ENCODE data around the gene RTEL1.
"Not testable (repeated sequence)": the region's sequence is repeated elsewhere in the genome, so short reads cannot be mapped to it uniquely, and the experiment has no call there.

RTEL1 gene

GRCh38 chr20:63639093-63639975, 18.8 kb upstream of the RTEL1 start:
- in situ Hi-C loops (cut with HindIII; ENCODE audit: low sequenced_read_pairs): no loop called here
- DNase-seq (ENCODE audit: low read depth): no peak
- TF ChIP-seq, protein P1, sequence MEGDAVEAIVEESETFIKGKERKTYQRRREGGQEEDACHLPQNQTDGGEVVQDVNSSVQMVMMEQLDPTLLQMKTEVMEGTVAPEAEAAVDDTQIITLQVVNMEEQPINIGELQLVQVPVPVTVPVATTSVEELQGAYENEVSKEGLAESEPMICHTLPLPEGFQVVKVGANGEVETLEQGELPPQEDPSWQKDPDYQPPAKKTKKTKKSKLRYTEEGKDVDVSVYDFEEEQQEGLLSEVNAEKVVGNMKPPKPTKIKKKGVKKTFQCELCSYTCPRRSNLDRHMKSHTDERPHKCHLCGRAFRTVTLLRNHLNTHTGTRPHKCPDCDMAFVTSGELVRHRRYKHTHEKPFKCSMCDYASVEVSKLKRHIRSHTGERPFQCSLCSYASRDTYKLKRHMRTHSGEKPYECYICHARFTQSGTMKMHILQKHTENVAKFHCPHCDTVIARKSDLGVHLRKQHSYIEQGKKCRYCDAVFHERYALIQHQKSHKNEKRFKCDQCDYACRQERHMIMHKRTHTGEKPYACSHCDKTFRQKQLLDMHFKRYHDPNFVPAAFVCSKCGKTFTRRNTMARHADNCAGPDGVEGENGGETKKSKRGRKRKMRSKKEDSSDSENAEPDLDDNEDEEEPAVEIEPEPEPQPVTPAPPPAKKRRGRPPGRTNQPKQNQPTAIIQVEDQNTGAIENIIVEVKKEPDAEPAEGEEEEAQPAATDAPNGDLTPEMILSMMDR (IDR thresholded peaks at IDR 0.05; ENCODE audit: low read depth, low read length, missing control alignments): no peak
- no peak overlapping the region for H3K4me3 ChIP-seq (ENCODE audit: low read depth, low read length)

DNA sequence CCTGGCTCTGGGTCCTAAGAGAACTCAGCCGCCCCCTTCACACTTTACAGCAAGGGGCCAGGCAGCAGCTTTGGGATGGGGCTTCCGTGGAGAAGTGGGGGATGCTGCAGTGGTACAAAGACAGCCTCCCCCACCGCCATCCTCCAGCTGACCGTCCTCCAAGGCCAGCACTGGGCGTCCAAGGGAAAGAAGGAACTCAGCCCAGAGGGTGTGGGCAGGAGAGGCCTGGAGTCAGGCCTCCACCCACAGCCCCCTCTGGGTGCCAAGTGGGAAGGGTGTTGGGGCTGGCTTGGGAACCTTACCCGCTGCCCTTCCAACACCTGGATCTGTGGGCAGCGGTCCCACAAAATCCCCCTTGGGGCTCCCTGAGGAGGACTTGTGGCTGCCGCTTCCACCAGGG, 18.0 kb upstream of the RTEL1 start:
- no peak overlapping the region for H3K4me3 ChIP-seq (ENCODE audit: low read depth, low read length)
- in situ Hi-C loops (cut with HindIII; ENCODE audit: low sequenced_read_pairs): no loop called here
- TF ChIP-seq, protein P1 (IDR thresholded peaks at IDR 0.05; ENCODE audit: low read depth, low read length, missing control alignments): no peak
- DNase-seq (ENCODE audit: low read depth): no peak

- in situ Hi-C loops (cut with HindIII; ENCODE audit: low sequenced_read_pairs); H3K4me3 ChIP-seq (ENCODE audit: low read depth, low read length); DNase-seq (ENCODE audit: low read depth): not testable (repeated sequence)
Measured at GRCh38 chr20:63640686-63641085, 17.4 kb upstream of the RTEL1 start.

- in situ Hi-C loops (cut with HindIII; ENCODE audit: low sequenced_read_pairs): no loop called here
- TF ChIP-seq, protein P1 (IDR thresholded peaks at IDR 0.05; ENCODE audit: low read depth, low read length, missing control alignments): no peak
- no peak for DNase-seq (ENCODE audit: low read depth)
- H3K4me3 ChIP-seq (ENCODE audit: low read depth, low read length): peak overlapping the region; percentile 29
Measured at GRCh38 chr20:63641146-63641791, 16.8 kb upstream of the RTEL1 start.

DNA sequence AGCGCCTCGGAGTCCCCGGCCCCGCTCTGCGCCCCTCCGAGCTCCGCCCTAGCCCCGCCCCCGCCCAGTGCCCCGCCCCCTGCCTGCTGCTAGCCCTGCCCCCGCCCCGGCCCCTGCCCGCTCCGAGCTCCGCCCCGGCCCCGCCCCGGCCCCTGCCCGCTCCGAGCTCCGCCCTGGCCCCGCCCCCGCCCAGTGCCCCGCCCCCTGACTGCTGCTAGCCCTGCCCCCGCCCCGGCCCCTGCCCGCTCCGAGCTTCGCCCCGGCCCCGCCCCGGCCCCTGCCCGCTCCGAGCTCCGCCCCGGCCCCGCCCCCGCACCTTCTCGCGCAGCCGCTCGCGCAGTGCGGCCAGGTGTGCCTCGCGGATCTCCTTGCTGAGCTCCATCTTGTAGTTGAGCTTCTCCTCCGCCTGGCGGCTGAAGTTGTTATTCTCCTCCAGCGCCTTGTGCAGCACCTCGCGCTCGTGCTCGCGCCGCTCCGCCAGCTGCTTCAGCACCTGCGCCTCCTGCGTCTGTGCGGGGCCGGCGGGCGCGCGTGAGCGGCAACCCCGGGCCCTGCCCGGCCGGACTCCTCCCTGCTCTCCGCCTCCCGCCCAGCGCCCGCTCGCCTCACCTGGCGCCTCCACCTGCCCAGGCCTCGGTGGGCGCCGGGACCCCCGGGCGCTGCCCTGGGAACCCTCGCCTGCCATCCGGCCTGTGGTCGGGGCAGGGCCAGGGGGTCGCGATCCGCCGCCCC, 16.2 kb upstream of the RTEL1 start:
- DNase-seq (ENCODE audit: low read depth): no peak
- in situ Hi-C loops (cut with HindIII; ENCODE audit: low sequenced_read_pairs): no loop called here
- H3K4me3 ChIP-seq (ENCODE audit: low read depth, low read length): peak overlapping the region; percentile 36
- TF ChIP-seq, protein P1 (IDR thresholded peaks at IDR 0.05; ENCODE audit: low read depth, low read length, missing control alignments): peak; percentile 31

DNA sequence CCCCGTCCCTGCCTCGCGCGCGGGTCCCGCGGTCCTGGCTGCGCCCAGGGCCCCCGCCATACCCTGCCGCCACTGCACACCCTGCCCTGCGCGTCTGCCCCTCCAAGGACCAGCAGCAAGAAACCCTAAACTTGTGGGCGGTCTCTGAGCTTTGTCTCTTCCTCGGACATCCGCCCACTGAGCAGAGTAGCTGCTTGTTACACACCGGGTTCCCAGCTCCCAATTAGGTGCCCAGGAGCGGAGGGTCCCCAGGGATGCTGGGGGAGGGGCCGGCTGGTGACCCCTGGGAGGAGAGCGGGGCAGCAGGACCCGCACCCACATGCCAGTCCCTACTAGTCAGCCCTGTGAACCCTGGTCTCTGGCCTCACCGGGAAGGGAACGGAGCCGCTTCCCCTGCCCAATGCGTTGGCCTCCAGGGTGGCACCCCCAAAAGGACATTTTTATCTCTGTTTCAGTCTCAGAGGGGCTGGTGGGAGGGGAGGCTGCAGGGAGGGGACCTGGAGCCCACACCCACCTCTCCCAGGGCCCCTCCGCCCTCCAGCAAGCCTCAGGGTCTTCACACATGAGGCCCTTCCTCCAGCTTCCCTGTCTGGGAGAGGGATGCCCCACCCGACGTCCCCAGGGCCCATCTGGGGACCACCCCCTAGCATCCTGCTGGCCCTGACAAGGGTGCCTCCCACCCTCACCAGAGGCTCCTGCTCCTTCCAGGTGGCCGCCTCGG, 15.4 kb upstream of the RTEL1 start:
- no peak for DNase-seq (ENCODE audit: low read depth)
- in situ Hi-C loops (cut with HindIII; ENCODE audit: low sequenced_read_pairs): no loop called here
- TF ChIP-seq, protein P1 (IDR thresholded peaks at IDR 0.05; ENCODE audit: low read depth, low read length, missing control alignments): no peak
- H3K4me3 ChIP-seq (ENCODE audit: low read depth, low read length): peak overlapping the region; percentile 36

Measured in astrocyte of the cerebellum (primary cell).